GM13976 (cell line): ENCODE measurements around the gene ANKMY1.
"Not testable (repeated sequence)": the region's sequence is repeated elsewhere in the genome, so short reads cannot be mapped to it uniquely, and the experiment has no call there.

Source experiments
- DNase-seq: peaks from one replicate; pipeline ENCODE4 v3.0.0; 2012; ENCODE audit warnings: low spot score
- CTCF ChIP-seq: IDR thresholded peaks from 2 replicates; pipeline ENCODE4 v1.5.1; 2012; ENCODE audit warnings: borderline replicate concordance, mild to moderate bottlenecking; ENCODE audit not compliant: insufficient read depth; ENCODE audit errors: extremely low read depth, missing control alignments, control extremely low read depth
- in situ Hi-C: fragments of 300-500 bp; cut with MboI; formaldehyde crosslinking; loops from one replicate; pipeline ENCODE4 v1.12.0; 2022; ENCODE audit warnings: low sequenced_read_pairs, mixed read lengths, inconsistent platforms; ENCODE audit not compliant: unreplicated experiment

ANKMY1 gene

DNA sequence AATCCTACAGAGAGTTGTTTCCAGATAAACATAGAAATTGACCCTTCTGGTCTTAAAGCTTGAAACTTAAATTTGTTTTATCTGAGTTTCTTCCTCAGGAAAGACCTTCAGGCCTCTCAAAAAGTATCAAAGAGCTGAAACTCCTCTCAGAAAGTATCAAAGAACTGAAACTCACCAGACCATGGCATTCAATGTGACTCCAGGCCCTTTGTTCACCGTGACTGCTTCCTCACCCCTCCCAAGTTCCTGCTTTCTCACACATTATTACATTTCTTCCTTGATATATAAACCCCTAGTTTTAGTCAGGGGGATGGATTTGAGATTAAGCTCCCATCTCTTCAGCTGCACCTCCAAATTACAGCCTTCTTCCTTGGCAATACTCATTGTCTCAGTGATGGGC is 6.0 kb downstream of the ANKMY1 start:
- in situ Hi-C loops, result no loop called here
- no peak for DNase-seq
- TF ChIP-seq CTCF, result no peak

- in situ Hi-C loops, result no loop called here
- TF ChIP-seq CTCF, result no peak
- DNase-seq, result no peak
These were observed 6.5 kb downstream of the ANKMY1 start for GRCh38 chr2:240551288-240551687.

DNA sequence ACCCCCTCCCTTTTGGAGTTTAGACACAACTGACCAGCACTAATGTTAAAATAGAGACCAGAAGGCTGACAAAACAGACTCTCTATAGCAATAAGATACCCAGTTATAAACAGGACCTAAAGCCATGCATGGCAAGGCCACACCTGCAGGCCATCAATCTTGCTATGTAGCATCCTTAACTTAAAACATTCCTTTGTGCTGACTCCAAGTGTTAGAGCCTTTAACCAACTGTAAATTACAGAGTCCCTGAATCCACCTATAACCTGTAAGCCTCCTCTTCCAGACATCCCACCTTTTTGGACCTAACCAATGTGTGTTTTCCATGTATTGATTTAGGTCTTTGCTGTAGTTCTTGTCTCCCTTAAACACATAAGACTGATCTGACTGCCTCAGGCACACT is 17.9 kb downstream of the ANKMY1 start:
- in situ Hi-C loops, result no loop called here
- DNase-seq, result no peak
- TF ChIP-seq CTCF, result no peak

GRCh38 chr2:240539101-240539500 is 18.7 kb downstream of the ANKMY1 start:
- DNase-seq, in situ Hi-C loops: not testable (repeated sequence)

GRCh38 chr2:240538031-240538780 is 19.6 kb downstream of the ANKMY1 start:
- TF ChIP-seq CTCF, result no peak
- in situ Hi-C loops, result no loop called here
- no peak for DNase-seq

DNA sequence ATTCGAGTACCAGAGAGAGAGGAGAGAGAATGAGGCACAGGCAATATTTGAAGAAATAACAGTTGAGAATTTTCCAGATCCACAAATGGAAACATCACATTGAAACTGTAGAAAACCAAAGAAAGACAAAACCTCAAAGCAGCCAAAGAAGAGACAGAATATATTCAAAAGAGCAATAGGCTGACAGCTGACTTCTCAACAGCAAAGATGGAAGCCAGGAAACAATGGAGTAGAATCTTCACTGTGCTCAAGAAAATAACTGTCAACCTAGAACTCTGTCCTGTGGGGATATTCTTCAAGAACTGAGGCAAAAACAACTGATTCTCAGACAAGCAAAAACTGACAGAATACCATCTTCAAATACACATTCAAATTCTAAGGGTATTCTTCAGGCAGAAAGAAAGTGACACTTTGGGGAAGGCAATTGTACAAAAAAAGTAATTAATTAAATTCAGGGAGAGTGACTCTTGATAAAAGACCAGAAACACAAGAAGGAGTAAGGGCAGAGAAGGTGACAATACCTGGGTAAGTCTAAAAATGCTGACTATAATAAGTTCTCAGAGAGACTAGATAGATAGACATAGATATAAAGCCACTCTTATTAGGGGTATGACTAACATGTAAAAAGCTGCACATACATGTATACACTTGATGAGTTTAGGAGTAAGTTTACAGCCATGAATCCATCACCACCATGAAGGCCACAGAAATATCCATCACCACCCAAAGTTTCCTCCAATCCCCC is 25.6 kb downstream of the ANKMY1 start:
- in situ Hi-C loops, result no loop called here
- no peak for DNase-seq
- TF ChIP-seq CTCF, result no peak

DNA sequence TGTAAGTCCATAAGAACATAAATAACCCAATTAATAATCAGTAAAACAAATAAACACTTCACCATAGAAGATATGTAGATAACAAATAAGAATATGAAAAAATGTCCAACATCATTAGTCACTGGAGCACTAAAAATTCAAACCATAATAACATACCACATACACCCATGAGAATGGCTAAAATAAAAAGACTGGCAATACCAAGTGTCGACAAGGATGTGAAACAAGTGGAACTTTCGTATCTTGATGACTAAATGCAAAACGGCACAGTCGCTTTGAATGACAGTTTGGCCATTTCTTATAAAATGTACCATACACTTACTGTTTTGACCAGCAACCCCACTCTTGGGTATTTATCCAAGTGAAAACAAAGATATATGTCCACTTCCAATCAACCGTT is 26.8 kb downstream of the ANKMY1 start:
- no peak for TF ChIP-seq CTCF
- in situ Hi-C loops, result no loop called here
- DNase-seq, result no peak
